Activated CD4-positive, alpha-beta T cell treated with anti-CD3 and anti-CD28 coated beads, Interleukin-2, amount 50 U/mL, for 1 hour (primary cell): Measurements from ENCODE around the gene HIVEP3.

Experiments
- DNase-seq: peaks from one replicate; pipeline ENCODE4 v3.0.0-alpha.2; 2020

Gene HIVEP3

DNA sequence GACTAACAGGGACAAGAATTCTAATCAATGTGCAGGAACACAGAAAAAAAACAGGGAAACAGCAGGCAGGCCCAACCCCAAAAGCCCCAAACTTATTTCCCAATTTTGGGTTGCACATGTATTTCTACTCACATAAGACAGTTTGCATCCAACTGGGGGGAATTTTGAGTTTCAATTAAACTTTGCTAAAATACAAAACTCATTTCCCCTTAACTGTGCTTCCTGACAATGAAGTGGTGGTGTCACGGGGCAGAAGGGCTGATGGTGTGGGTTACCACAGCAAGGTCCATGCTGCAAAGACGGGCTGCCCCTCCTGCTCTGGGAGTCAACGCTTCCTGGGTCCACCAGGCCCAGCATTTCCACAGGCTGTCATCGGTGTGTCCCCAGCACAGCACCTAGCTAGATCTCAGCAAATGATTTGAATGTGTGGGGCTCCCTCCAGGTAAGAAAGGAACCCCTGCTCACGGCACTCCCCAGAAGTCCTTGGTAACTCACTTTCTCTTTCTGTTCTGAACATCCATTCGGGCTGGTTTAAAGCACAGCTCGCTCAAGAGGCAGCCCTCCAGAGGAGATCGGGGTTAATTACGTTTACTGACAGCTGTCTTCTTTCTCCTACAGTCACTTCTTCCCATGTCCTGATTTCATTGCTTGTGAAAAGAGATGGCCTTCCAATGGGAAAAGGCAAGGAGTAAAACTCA is 27.4 kb downstream of the HIVEP3 start:
- peak; percentile 51 for DNase-seq

DNA sequence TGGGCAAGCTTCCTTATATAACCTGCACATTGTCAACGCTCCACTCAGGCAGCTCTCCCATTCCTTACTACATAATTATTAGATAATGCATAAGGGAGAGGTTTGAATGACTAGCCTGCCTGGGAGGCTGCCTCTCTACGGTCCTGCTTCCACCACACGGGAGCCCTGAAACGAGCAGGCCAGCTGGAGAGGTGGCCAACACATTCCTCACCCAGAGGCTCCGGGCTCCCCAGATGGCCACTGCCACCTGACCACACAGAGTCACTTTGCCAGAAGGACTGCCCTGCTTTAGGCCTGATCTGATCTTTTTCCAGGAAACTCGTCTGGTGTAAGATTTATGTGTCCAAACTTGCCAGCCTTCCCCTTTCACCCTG is 27.9 kb downstream of the HIVEP3 start:
- no peak for DNase-seq

GRCh38 chr1:41889506-41890414 is 29.0 kb downstream of the HIVEP3 start:
- no peak for DNase-seq

DNA sequence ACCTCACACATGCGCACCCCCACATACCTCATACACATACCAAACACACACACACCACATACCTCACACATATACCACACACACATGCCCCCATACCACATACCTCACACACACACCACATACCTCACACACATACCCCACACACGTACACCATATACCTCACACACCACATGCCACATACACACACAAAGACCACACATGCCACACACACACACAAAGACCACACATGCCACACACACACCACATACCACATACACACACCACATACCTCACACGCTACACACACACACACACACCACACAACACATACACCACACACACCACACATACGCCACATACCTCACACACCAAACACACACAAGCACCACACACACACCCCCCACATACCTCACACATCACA is 30.0 kb downstream of the HIVEP3 start:
- DNase-seq, result no peak

DNA sequence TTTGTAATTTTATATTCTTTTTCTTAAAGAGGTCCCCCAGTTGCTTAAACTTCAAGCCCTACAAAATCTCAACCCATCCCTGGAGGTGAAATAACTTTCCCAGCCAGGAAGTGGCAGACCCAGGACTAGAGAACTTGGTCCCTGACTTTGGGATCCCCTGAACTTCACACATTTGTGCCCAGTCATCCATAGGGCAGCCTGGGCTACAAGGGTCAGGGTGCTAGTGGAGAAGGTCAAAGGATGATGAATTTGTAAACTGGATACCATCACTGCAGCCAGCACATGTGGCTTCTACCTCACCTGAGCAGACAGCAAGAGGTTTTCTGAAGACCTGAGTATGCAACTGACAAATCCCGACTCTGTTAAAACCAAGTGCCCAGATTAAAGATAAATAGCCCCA is 31.4 kb downstream of the HIVEP3 start:
- DNase-seq, result no peak

GRCh38 chr1:41884256-41885230 is 34.2 kb downstream of the HIVEP3 start:
- no peak for DNase-seq

DNA sequence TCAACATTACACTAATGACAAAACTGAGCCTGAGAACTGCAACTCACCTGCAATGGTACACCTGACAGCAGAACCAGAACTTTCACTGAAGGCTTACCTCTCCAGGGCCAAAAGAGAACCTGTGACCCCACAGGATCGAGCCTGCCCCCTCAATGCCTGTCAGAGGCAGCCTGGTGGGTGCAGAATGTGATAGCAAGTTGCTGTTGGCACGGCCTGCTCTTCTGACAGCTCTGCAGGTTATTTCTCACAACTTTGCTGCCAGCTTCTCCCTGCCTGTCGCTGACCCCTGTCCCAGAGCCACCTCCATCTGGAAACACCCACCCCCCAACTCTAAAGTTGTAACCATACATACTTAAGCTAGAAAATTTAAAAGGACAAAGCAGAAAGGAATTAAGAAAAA is 35.2 kb downstream of the HIVEP3 start:
- no peak for DNase-seq

GRCh38 chr1:41882486-41882885 is 36.2 kb downstream of the HIVEP3 start:
- no peak for DNase-seq

DNA sequence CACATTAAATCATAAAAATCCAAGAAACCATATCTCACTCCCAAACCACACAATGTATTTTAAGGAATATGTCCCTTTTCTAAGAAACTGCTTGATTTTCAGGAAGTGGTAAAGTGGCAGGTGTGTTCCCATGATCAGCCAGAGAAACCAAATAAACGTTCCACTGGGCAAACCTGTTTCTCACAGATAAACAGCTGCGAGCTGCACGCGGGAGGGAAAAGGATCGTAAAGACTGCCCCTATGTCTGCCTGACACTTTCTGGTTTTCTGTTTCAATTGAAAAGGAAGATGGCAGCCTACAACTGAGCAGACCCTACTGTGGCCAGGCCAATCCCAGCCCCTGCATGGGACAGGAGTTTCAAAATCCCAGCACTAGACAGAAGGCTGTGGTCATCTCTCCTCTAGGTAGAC is 36.6 kb downstream of the HIVEP3 start:
- DNase-seq, result no peak

DNA sequence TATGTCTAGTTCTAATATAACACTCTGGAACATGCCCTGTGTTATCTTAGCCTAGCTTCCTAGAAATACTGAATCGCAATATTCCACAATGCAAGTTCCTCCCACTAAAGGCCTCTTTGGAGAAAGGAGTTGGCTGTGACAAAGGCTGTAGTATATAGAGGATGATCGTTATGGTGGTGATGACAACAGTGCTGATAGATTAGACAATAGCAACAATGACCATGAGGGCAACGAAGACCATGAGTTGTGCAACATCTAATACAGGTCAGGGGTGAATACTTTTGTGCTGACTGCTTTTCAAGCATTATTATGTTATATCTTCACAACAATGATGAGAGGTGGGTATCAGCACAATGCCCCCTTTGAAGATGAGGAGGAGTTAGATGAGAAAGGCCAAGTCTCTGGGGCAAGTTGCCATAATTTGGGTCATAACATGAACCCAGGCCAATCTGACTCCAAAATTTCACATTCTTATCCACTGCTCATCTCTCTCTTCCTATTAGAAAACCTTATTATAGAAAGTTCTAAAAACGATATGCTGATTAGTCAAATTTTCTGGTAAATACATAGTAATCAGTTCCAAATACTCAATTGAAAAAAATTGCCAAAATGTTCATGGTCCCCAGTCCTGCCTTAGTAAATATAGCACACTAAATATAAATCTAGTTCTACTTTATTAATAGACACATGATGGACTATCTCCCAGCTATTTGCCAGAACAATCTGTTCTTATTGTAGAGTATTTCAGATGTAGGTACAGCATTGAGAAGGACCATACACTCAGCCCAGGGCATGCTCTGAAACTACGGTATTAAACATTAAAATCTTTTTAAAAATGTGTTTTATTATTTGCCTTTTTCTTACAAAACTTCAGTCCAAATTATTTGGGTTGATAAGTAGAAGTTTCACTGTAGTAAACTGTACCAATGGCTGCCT is 37.5 kb downstream of the HIVEP3 start:
- no peak for DNase-seq

GRCh38 chr1:41880261-41880660 is 38.5 kb downstream of the HIVEP3 start:
- no peak for DNase-seq

DNA sequence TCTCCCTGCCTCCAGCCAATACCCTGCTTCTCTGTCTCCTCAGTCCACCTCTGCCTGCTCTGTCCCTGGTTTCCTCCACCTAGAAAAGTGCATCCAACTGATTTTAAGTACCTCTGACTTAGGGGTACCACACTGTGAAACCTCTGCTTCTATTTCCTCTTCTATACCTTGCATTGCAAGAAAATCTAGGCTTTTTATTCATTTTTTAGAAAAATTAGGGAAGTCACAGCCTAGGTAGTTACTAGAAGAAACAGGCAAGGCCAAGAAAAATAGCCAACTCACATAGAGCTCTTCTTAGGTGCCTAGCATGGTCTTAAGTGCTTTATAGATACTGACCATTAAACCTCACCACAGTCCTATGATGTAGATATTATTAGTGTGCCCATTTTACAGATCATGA is 39.1 kb downstream of the HIVEP3 start:
- no peak for DNase-seq

DNA sequence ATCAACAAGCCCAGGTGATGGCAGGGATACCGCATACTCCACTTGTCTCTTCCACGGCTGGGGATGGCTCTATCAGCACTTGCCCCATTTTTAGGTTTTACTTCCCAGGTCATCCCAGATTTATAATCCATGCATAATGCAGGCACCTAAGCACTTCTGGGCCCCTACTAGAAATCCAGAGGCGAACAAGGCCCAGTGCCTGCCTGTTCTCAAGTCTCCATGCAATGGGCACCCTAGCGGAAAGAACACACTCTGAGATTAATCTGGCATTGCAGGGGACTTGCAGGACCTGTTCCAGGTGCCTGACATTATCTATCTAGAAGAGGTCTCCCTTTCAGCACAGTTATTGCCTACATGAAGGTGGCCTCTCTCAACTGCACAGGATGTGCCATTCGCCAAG is 39.8 kb downstream of the HIVEP3 start:
- DNase-seq, result no peak

- no peak for DNase-seq
Measured at GRCh38 chr1:41878495-41878894, 40.2 kb downstream of the HIVEP3 start.

- DNase-seq, result no peak
Measured at GRCh38 chr1:41876576-41877445, 41.9 kb downstream of the HIVEP3 start.

GRCh38 chr1:41875487-41875886 is 43.2 kb downstream of the HIVEP3 start:
- no peak for DNase-seq

- no peak for DNase-seq
Measured at GRCh38 chr1:41874903-41875411, 43.8 kb downstream of the HIVEP3 start.

DNA sequence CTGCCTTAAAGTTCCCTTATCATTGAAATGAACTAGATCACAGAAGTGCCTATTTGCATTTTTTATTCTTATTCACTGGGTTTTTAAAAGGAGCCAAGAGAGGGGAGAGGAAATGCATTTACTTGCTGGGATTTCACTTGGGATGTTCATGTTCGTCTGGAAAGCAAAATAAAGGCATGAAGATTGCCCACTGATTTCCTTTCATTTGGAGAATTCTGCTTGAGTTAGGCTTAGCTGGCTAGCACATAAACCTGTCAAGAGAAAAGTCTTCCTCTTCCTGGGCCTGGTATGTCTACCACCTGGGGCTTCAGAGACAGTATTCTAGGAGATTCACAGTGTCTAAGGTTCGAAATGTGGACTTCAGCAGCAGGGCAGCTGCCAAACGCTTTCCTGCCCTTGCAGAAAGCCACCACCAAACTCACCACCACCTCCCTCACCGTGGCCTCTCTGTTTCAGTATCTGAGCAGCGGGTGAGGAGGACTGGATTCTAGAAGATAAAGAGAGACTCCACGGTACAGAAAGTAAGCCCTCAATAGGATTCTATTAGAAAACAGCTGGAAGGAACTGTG is 44.5 kb downstream of the HIVEP3 start:
- no peak for DNase-seq

DNA sequence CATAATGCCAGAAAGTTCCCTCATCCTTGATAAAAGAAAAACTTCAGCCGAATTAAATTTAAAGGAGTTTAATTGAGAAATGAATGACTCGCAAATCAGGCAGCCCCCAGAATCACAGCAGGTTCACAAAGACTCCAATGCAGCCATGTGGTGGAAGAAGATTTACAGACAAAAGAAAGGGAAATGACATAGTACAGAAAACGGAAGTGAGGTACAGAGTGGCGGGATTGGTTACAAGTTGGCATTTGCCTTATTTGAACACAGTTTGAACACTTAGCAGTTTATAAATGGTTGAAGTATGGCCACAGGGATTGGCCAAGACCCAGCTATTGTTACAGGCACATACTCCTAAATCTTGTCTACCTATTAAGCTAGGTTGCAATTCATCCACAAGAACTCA is 46.6 kb downstream of the HIVEP3 start:
- no peak for DNase-seq

GRCh38 chr1:41870076-41870562 is 48.6 kb downstream of the HIVEP3 start:
- no peak for DNase-seq
